Fibroblast of skin of scalp (primary cell): ENCODE results near the gene FAM227B.
A peak's percentile ranks its signal among the peaks of the same experiment; 100 is the strongest.

Experiments
- DNase-seq: peaks from one replicate; pipeline ENCODE4 v3.0.0-alpha.2; 2013

Gene FAM227B

GRCh38 chr15:49287481-49287880 is 333.1 kb downstream of the FAM227B start:
- no peak for DNase-seq

- DNase-seq = no peak
Measured at GRCh38 chr15:49286649-49287404, 333.8 kb downstream of the FAM227B start.

- peak; percentile 96 for DNase-seq
Measured at GRCh38 chr15:49282366-49282765, 338.3 kb downstream of the FAM227B start.

GRCh38 chr15:49279521-49280456 is 340.8 kb downstream of the FAM227B start:
- DNase-seq = no peak

GRCh38 chr15:49278751-49279150 is 341.9 kb downstream of the FAM227B start:
- no peak for DNase-seq
